PC-3 (cell line): ENCODE measurements around the gene C9.

Experiments
- CTCF ChIP-seq: fragments of 300-600 bp; sonication (generic); conservative IDR thresholded peaks from 2 replicates; pipeline ENCODE4 v1.5.1; 2017; ENCODE audit warnings: antibody characterized with exemption, low read depth, mild to moderate bottlenecking, low read length
- EZH2 ChIP-seq: fragments of 300-600 bp; sonication (generic); IDR thresholded peaks from one replicate; pipeline ENCODE4 v1.6.1; 2017; ENCODE audit warnings: antibody characterized with exemption, mild to moderate bottlenecking, low read length; ENCODE audit not compliant: unreplicated experiment

GRCh38 chr5:39381376-39381775 lies 17.1 kb upstream of the C9 start:
- TF ChIP-seq EZH2, result no peak
- TF ChIP-seq CTCF, result no peak
